C4-2B (cell line): ENCODE measurements around the gene RPS3.

Source experiments
- ZFX ChIP-seq: fragments of 450-650 bp; IDR thresholded peaks from 2 replicates; pipeline ENCODE4 v1.6.1; 2017
- TF ChIP-seq, protein P1 (sequence below): fragments of 450-650 bp; conservative IDR thresholded peaks from 2 replicates; pipeline ENCODE4 v1.5.1; 2017; ENCODE audit warnings: mild to moderate bottlenecking

DNA sequence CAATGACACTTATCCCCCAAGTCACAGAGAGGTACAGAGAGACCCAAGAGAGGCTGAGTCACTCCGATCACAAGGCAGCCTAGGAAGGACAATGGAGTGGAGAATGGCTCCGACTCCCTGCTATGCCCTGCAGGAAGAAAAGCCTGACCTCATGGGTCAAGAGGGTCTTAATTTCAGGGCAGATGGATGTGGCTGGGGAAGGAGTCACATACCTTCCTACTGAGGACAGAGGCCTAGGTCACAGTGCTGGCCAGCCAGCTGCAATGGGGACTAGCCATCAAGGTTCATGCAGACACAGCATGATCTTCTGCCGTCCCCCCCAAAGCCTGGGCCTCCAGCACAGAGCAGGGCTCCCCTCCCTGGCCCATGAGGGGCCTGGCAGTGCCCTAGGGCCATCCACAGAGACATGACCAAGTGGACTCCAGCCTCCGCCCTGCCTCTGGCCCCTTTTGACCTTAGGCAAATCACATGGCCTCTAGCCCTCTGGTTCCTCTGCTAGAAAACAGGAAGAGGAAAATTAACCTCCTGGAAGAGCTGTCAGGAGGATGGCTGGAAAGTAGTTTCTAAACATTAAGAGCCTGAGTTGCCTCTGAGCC lies 49.7 kb upstream of the RPS3 start:
- TF ChIP-seq, protein P1, sequence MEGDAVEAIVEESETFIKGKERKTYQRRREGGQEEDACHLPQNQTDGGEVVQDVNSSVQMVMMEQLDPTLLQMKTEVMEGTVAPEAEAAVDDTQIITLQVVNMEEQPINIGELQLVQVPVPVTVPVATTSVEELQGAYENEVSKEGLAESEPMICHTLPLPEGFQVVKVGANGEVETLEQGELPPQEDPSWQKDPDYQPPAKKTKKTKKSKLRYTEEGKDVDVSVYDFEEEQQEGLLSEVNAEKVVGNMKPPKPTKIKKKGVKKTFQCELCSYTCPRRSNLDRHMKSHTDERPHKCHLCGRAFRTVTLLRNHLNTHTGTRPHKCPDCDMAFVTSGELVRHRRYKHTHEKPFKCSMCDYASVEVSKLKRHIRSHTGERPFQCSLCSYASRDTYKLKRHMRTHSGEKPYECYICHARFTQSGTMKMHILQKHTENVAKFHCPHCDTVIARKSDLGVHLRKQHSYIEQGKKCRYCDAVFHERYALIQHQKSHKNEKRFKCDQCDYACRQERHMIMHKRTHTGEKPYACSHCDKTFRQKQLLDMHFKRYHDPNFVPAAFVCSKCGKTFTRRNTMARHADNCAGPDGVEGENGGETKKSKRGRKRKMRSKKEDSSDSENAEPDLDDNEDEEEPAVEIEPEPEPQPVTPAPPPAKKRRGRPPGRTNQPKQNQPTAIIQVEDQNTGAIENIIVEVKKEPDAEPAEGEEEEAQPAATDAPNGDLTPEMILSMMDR: no peak
- TF ChIP-seq ZFX: no peak
